D341Med (cell line): Measurements from ENCODE around the gene FHL2.
A peak's percentile ranks its signal among the peaks of the same experiment; 100 is the strongest.

ENCODE experiments used
- DNase-seq: peaks from one replicate; pipeline ENCODE4 v3.0.0; 2012; ENCODE audit warnings: low spot score

Gene FHL2

GRCh38 chr2:105378921-105379383, 19.9 kb downstream of the FHL2 start:
- DNase-seq: no peak

DNA sequence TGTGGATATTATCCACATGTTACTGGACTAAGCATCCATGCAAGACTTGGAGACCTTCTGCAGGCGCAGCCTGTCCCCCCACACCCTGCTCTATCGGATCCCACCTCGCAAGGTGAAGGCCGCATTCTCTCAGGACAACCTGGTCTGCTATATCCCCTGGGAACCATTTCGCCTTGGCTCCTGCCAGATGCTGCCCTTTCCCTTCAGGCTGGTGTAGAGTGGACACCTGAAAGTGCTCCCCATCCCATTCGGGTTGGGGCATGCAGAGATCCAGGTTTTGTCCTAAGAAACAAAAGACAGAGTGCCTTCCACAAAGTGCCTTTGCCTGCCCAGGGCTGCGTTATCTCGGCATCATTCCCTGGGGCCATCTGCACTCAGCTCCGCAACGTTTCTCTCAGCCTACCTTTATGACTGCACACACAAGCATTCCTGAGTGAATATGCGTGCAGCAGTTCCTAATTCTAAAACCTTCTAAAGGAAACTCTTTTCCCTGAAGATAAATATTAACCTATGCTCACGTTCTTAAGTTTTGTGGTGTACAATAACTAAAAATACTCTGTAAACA, 20.5 kb downstream of the FHL2 start:
- DNase-seq: no peak

GRCh38 chr2:105377871-105378270, 21.0 kb downstream of the FHL2 start:
- DNase-seq: no peak

GRCh38 chr2:105376789-105377240, 22.0 kb downstream of the FHL2 start:
- DNase-seq: no peak

DNA sequence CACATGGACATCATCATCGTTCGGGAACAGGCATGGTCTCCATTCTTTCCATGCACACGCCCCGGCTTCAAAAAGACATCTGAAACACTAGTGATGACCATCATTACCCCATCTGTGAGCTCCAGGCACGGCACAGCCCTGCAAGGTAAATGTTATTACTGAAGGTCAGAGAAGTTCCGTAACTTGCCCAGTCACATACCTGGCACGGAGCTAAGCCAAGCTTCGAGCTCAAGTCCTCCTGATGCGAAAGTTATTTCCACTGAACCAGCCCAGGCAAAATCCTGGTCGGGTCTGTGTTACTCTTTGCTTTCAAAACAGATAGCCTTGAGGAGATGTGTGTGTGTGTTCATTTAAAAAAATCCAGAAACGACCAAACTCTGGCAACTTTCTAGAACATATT, 22.8 kb downstream of the FHL2 start:
- no peak for DNase-seq

DNA sequence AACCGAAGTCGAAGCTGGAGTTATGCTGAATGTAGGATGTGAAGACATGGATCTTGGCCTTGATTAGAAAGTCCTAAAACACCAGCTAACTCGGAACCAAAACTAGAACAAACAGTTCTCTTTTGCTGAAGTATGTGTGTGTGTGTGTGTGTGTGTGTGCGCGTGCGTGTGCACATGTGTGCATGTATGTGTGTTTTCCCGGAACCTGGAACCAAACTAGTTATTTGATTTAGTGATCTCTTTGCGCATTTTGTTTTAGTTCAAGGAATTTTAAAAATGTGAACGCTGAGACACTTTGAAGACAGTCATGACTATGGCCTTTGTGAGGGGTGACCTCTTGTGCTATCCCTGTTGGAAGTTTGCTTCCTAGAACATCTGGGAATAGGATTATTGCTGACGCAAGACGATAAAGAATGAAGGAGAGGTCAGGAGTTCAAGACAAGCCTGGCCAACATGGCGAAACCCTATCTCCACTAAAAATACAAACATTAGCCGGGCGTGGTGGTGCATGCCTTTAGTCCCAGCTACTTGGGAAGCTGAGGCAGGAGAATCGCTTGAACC, 23.8 kb downstream of the FHL2 start:
- DNase-seq: no peak

DNA sequence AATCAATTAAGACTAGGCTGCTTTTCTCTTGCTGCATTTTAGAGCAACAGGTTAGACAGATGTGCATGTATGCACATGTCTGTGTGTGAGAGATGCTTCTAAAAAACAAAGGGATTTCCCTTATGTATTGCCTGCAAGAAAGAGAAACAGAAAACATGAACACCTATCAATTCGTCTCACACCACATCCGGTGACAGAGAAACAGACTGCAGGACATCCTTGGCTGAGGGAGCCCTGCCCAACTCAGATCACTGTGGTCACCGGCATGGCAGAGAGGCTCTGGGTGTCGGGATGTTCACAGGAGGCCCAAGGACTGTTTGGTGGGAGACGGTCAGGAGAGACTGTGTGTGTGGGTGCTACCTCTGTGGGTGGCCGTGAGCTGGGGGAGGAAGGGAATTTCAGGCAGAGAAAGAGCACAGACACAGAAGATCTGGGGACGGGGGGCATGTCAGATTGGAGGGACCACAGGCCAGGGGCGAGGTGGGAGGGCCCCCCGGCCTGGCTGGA, 24.9 kb downstream of the FHL2 start:
- DNase-seq: no peak

- DNase-seq: no peak
These were observed 25.5 kb downstream of the FHL2 start for GRCh38 chr2:105373344-105373781.

GRCh38 chr2:105371810-105372209, 27.0 kb downstream of the FHL2 start:
- no peak for DNase-seq

GRCh38 chr2:105371156-105371555, 27.7 kb downstream of the FHL2 start:
- no peak for DNase-seq

GRCh38 chr2:105369777-105370690, 28.8 kb downstream of the FHL2 start:
- DNase-seq: peak; percentile 87

DNA sequence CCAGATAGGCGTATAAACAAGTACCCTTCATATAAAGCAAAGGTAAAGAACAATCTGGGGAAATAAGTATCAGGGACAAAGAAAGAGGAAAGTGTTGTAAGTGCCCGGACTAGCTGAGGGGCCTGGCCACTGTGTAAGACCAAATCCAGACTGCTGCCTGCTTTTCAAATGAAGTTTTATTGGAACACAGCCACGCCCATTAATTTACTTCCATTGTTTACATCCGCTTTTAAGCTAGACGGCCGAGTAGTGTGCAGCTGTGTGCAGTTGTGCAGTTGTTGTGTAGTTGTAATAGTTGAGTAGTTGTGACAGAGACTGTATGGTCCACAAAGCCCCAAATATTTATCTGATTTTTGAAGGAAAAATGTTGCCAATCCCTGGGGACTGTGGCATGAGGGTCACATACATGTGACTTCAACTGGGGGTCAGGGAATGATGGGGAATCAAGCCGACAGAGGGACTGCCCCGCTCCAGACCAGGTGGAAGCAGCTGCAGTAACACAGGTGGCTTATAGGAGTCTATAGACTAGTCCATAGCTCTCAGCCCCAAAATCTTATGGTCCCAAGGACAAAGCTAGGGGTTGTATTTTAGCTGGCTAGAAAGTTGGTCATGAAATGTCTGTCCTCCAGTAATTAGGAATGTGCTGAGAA, 30.0 kb downstream of the FHL2 start:
- no peak for DNase-seq

DNA sequence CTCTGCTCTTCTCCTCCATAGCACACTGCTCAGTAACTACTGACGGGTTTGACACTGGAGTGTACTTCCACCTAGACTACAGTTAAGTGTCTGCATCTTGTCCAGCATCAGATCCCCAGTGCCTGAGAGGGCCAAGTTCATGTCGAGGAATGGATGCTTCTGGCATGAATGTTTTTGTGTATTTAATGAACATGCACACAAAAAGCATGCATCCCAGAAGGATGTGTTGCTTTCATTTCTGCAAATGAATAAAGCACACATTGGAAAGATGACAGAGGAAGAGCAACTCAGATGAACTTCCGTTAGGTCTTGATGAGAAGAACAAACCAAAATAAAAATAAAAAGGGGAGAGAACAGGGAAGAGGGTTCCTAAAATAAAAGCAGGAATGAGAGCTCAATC, 33.6 kb downstream of the FHL2 start:
- DNase-seq: no peak

DNA sequence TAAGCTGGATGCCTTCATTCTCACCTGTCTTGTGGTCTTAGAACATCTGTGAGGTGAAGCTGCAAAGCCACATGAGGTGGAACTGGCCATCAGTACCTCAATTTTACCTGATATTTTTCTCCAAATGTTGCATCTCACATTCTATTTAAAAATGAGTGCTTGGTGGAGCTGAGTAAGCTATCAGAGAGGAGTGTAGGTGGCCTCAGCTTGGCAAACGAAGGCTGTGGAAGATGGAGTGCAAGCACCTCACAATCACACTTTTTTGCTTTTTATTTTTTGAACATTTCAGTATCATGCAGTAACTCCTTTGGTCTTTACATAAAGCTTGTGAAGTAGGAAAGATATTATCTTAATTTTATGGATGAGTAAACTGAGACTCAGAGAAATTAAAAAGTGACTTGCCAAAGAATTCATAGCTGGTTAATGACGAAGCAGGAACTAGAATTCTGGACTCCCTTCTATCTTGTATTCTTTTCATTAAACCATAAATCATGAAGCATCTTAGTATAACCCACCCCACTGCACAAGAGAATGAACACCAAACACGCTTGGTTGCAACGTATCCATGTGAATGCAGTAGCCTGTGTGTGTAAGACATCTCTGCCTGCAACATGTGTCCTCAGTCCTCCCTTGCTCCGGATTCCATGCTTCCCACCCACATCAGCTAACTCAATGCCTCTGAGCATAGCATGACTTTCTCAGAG, 34.3 kb downstream of the FHL2 start:
- no peak for DNase-seq

- no peak for DNase-seq
These were observed 35.8 kb downstream of the FHL2 start for GRCh38 chr2:105362862-105363591.

- no peak for DNase-seq
These were observed 37.6 kb downstream of the FHL2 start for GRCh38 chr2:105361102-105361889.

DNA sequence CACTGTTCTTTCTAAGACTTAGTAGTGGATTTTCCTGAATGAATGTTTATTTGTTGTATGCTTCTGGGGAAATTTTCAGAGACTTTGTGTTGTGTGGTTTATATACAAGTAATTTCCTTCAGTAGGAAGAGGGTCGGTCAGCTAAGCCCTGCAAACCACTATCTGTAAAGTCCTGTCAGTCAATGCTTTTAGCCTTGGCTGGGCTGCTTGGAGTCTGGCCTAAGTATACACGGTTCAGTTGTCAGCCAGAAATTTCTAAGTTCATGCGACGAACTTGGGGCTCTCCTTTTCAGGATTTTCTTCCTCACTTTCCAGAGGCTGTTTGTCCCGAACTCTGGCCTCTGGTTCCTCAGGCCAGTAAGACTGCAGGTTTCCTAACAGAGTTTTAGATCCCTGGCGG, 40.3 kb downstream of the FHL2 start:
- DNase-seq: no peak

DNA sequence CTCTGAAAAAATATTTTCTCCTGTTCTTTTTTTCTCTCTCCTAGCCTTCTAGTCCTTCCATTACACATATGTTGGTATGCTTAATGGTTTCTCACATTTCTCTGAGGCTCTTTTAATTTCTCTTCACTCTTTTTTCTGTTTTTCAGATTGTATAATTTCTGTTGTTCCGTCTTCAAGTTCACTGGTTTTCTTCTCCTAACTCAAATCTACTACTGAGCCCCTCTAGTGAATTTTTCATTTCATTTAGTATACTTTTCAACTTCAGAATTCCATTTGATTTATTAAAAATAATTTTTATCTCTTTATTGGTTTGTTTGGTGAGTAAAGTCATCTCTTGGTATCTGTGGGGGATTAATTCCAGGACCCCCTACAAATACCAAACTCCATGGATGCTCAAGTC, 41.7 kb downstream of the FHL2 start:
- DNase-seq: no peak

DNA sequence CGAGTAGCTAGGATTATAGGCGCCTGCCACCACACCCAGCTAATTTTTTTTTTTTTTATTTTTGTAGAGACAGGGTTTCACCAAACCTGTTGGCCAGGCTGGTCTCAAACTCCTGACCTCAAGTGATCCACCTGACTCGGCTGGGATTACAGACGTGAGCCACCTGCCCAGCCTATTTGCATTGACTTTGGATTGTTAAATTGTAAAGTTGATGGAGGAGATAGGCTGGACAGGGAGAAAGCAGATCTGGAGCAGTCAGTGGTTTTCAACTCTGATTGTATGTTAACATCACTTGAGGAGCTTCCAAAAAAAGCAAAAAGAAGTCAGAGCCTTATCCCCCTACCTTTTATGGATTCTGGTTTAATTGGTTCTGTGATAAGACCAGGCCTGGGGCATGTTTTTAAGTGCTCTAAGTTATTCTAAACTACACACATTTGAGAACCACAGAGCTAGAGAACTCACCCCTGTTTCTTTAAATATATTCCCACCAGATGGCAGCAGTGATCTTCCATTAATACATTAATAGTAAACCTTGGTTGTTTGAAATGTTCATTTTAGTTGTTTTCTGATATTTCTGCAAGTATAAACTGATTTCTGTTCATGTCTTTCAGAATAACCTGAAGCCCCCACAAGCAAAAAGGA, 54.0 kb downstream of the FHL2 start:
- no peak for DNase-seq

DNA sequence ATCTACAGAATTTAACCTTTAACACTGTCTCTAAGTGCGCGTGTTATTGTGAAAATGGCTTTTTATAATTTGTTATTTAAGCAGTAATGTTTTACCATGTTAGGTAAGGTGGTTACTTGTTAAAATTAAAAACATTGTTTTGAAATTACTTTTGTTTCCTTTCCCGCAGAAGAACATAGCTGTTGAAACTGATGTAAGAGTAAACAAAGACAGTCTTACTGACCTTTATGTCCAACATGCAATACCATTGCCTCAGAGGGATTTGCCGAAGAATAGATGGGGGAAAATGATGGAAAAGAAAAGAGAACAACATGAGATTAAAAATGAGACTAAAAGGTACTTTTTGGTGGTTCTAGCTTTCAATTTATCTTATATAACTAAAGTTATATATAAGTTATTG, 59.4 kb downstream of the FHL2 start:
- no peak for DNase-seq
